Mesothelial cell of epicardium (in vitro differentiated cells): Measurements from ENCODE around the gene LCE1F. TPM values are rescaled to one million over a fixed set of nuclear protein-coding genes. Genes with fewer than 3 reads are reported as not detected.

Experiments
- DNase-seq, 2 experiments: peaks; one replicate each; pipeline ENCODE4 v3.0.0; 2021; ENCODE audit warnings: low spot score in 2 of 2; ENCODE audit not compliant: unreplicated experiment in 2 of 2
- H3K27ac Mint-ChIP-seq: 2 replicates; pipeline ENCODE4 v1.8.0; 2021; ENCODE audit warnings: mixed read lengths
- H3K27me3 Mint-ChIP-seq: 2 replicates; pipeline ENCODE4 v1.8.0; 2021; ENCODE audit warnings: low read depth, mixed read lengths
- H3K36me3 Mint-ChIP-seq: 2 replicates; pipeline ENCODE4 v1.8.0; 2021; ENCODE audit warnings: mixed read lengths
- H3K4me1 Mint-ChIP-seq: 2 replicates; pipeline ENCODE4 v1.8.0; 2021; ENCODE audit warnings: mixed read lengths
- H3K4me3 Mint-ChIP-seq: 2 replicates; pipeline ENCODE4 v1.8.0; 2021; ENCODE audit warnings: mild to moderate bottlenecking, moderate library complexity, mixed read lengths
- H3K9me3 Mint-ChIP-seq: 2 replicates; pipeline ENCODE4 v1.8.0; 2021; ENCODE audit warnings: mixed read lengths
- total RNA-seq: library from RNA; stranded (reverse); gene quantifications from 3 replicates; pipeline ENCODE4 v1.2.1, GENCODE V29; 2021
- TF ChIP-seq, protein P1 (sequence below): fragments of 200-600 bp; sonication (generic); IDR thresholded peaks from one replicate; pipeline ENCODE4 v1.5.0; 2021; ENCODE audit warnings: antibody characterized with exemption; ENCODE audit not compliant: unreplicated experiment

LCE1F gene
- total RNA-seq, 1 donor from 2014 or later: not detected

- no peak for DNase-seq
- H3K9me3 Mint-ChIP-seq: peaks cover 95% of the 10 kb centered on the region
- H3K4me3 Mint-ChIP-seq: no peak overlapping the region
- H3K27me3 Mint-ChIP-seq: no peaks in the 10 kb centered on the region
- TF ChIP-seq, protein P1, sequence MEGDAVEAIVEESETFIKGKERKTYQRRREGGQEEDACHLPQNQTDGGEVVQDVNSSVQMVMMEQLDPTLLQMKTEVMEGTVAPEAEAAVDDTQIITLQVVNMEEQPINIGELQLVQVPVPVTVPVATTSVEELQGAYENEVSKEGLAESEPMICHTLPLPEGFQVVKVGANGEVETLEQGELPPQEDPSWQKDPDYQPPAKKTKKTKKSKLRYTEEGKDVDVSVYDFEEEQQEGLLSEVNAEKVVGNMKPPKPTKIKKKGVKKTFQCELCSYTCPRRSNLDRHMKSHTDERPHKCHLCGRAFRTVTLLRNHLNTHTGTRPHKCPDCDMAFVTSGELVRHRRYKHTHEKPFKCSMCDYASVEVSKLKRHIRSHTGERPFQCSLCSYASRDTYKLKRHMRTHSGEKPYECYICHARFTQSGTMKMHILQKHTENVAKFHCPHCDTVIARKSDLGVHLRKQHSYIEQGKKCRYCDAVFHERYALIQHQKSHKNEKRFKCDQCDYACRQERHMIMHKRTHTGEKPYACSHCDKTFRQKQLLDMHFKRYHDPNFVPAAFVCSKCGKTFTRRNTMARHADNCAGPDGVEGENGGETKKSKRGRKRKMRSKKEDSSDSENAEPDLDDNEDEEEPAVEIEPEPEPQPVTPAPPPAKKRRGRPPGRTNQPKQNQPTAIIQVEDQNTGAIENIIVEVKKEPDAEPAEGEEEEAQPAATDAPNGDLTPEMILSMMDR: no peak
- no peaks in the 10 kb centered on the region for H3K36me3 Mint-ChIP-seq
- H3K27ac Mint-ChIP-seq: no peak overlapping the region
- H3K4me1 Mint-ChIP-seq: no peaks in the 10 kb centered on the region
Observed at GRCh38 chr1:152741656-152742055, 33.3 kb upstream of the LCE1F start.

GRCh38 chr1:152743371-152744145 lies 31.4 kb upstream of the LCE1F start:
- peaks cover 92% of the 10 kb centered on the region for H3K9me3 Mint-ChIP-seq
- H3K4me3 Mint-ChIP-seq: no peak overlapping the region
- H3K4me1 Mint-ChIP-seq: no peaks in the 10 kb centered on the region
- TF ChIP-seq, protein P1: no peak
- no peak for DNase-seq
- no peaks in the 10 kb centered on the region for H3K27me3 Mint-ChIP-seq
- no peak overlapping the region for H3K27ac Mint-ChIP-seq
- no peaks in the 10 kb centered on the region for H3K36me3 Mint-ChIP-seq

DNA sequence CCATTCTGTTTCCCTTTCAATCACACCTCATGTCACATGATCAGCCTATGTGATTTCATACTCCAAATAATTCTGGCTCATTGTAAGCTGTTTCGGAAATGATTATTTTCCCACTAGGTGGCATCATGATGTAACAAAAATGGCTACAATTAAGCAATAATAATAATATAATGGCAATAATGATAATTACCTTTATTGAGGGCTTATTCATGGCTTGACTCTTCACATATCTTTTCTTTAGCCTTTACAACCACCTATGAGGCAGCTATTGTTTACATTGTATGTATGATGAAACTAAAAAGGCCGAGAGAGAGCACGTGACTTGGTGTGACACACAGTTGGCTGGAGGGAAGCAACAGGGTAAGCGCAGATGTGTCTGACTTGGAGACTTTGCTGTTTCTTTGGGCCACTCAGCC lies 29.6 kb upstream of the LCE1F start:
- H3K36me3 Mint-ChIP-seq: no peaks in the 10 kb centered on the region
- no peak overlapping the region for H3K27ac Mint-ChIP-seq
- TF ChIP-seq, protein P1: no peak
- no peak for DNase-seq
- H3K27me3 Mint-ChIP-seq: no peaks in the 10 kb centered on the region
- H3K4me3 Mint-ChIP-seq: no peak overlapping the region
- peaks cover 85% of the 10 kb centered on the region for H3K9me3 Mint-ChIP-seq
- no peaks in the 10 kb centered on the region for H3K4me1 Mint-ChIP-seq

GRCh38 chr1:152745765-152746444 lies 29.0 kb upstream of the LCE1F start:
- no peak for DNase-seq
- Mint-ChIP-seq H3K4me3 (no peak overlapping the region), H3K9me3 (peaks cover 88% of the 10 kb centered on the region), H3K27me3 (no peaks in the 10 kb centered on the region), H3K27ac (no peak overlapping the region), H3K36me3 (no peaks in the 10 kb centered on the region), H3K4me1 (no peaks in the 10 kb centered on the region)
- TF ChIP-seq, protein P1: no peak

DNA sequence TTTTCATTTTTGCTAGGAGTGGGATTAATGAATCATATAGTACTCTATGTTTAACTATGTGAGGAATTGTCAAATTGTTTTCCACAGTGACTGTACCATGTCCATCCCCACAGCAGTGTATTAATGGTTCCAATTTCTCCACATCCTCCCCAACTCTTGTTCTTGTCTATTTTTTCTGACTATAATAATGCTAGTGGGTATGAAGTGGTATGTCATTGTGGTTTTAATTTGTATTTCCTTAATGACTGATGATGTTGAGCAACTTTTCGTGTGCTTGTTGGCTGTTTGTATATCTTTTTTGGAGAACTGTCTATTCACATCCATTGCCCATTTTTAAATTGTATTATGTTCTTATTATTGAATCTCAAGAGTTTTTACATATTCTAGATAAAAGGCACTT lies 27.1 kb upstream of the LCE1F start:
- TF ChIP-seq, protein P1: no peak
- H3K9me3 Mint-ChIP-seq: peaks cover 83% of the 10 kb centered on the region

More for the DNA sequence above, 27.1 kb upstream of the LCE1F start:
- Mint-ChIP-seq H3K4me3 (no peak overlapping the region), H3K36me3 (no peaks in the 10 kb centered on the region), H3K27ac (no peak overlapping the region), H3K27me3 (no peaks in the 10 kb centered on the region), H3K4me1 (no peaks in the 10 kb centered on the region)
- DNase-seq: no peak
